Measurements from ENCODE around the gene CHRM2. TPM values are rescaled to one million over a fixed set of nuclear protein-coding genes. Genes with fewer than 3 reads are reported as not detected.

Gene CHRM2
- total RNA-seq, 6 donors from 2014 or later: 1.3 to 8.5 (median 3.0) TPM

DNA sequence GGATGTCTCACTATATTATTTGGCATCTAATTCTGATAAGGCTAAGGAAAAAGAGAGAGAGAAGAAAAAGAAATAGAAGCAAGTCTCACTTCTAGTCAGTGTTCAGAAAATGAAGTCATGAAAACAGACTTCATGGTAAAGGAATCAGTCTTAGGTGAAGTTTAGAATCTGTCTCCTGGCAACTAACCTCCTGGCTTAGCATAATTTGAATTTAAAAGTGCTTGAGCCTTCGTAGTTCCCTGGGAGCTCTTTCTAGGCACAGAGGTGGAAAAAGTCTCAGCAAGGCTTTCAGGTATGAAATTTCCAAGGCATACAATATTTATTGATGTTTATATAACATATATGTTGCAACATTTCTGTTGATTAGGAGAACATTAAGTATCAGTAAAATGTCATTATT is 10.4 kb downstream of the CHRM2 start:
- peaks cover 0 to 7% (median 4%) of the 10 kb centered on the region in 4 donors for H3K4me1 ChIP-seq
- no peaks in the 10 kb centered on the region for H3K27me3 ChIP-seq
- 44 to 53% methylated on average over 1 of the region's 1 CpG for WGBS, 2 donors
- no peaks in the 10 kb centered on the region for H3K9me3 ChIP-seq
- H3K36me3 ChIP-seq: no peaks in the 10 kb centered on the region
- TF ChIP-seq EP300 (IDR thresholded peaks at IDR 0.05) (no peak), POLR2AphosphoS5 (IDR thresholded peaks at IDR 0.05) (no peak), POLR2A (IDR thresholded peaks at IDR 0.05) (no peak), CTCF (IDR thresholded peaks at IDR 0.05) (no peak)
- ATAC-seq (ENCODE audit: low FRiP score in 2 of 2): no peak
- no peak overlapping the region for H3K4me3 ChIP-seq
- DNase-seq: no peak
- no peak overlapping the region for H3K27ac ChIP-seq

- DNase-seq: no peak
- 87 to 88% methylated on average over 3 of the region's 3 CpGs for WGBS, 2 donors
- Histone ChIP-seq H3K4me1 (peaks cover 0 to 6% (median 3%) of the 10 kb centered on the region in 4 donors), H3K36me3 (no peaks in the 10 kb centered on the region), H3K9me3 (no peaks in the 10 kb centered on the region), H3K27ac (no peak overlapping the region), H3K4me3 (no peak overlapping the region), H3K27me3 (no peaks in the 10 kb centered on the region)
- TF ChIP-seq POLR2A (IDR thresholded peaks at IDR 0.05) (no peak), EP300 (IDR thresholded peaks at IDR 0.05) (no peak), CTCF (IDR thresholded peaks at IDR 0.05) (no peak), POLR2AphosphoS5 (IDR thresholded peaks at IDR 0.05) (no peak)
- no peak for ATAC-seq (ENCODE audit: low FRiP score in 2 of 2)
These were observed 14.6 kb downstream of the CHRM2 start for GRCh38 chr7:136883046-136883445.

DNA sequence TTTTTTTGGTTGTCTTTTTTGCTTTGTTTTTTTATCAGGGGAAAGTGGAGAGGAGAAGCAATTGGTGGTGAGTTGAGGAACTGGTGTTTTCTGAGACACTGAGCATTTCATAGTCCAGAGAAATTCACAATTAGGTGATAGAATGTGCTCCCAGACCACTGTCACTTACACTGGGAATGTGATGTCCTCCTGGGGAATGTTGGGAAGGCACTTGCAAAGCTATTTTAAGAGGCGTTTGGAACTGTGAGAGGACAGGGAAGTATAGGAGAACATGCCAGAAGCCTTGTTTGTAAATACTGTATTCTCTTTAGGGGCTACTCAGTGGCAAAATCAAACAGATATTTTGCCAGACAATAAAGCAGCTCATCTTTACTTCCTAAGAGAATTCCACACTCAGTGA is 16.0 kb downstream of the CHRM2 start:
- H3K36me3 ChIP-seq: no peaks in the 10 kb centered on the region
- H3K27me3 ChIP-seq: no peaks in the 10 kb centered on the region
- H3K4me3 ChIP-seq: no peak overlapping the region
- H3K27ac ChIP-seq: no peak overlapping the region
- H3K4me1 ChIP-seq: no peaks in the 10 kb centered on the region
- no peak for TF ChIP-seq CTCF (IDR thresholded peaks at IDR 0.05)
- no peak for TF ChIP-seq POLR2A (IDR thresholded peaks at IDR 0.05)
- TF ChIP-seq EP300 (IDR thresholded peaks at IDR 0.05): peak in 3 of 4 donors; percentile 18 to 96 (median 88)
- TF ChIP-seq POLR2AphosphoS5 (IDR thresholded peaks at IDR 0.05): peak in 1 of 2 donors; percentile 60
- 19 to 25% methylated on average over 1 of the region's 1 CpG for WGBS, 2 donors
- peak in 1 of 2 donors; percentile 8 for ATAC-seq (ENCODE audit: low FRiP score in 2 of 2)
- H3K9me3 ChIP-seq: no peaks in the 10 kb centered on the region
- DNase-seq: no peak

DNA sequence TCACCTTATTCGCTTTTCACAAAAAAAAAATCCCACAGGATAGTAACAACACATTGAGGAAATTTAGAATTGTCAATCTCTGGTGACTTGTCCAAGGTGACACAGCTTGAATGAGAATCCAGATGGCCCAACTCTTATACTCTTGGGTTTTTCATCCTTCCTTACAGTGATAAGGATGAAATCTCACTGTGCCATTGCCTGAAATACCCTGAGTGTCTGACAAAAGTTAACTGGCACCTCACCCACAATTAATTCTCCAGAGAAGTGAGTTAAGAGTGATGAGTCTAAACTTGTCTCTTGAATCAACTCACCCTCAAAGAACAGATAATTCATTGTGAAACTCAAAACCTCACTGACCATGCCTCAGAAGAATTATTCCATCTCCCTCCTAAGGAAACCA is 18.9 kb downstream of the CHRM2 start:
- WGBS, 2 donors: 90 to 98% methylated on average over 1 of the region's 1 CpG
- Histone ChIP-seq H3K4me1 (no peaks in the 10 kb centered on the region), H3K36me3 (no peaks in the 10 kb centered on the region), H3K4me3 (no peak overlapping the region), H3K27me3 (no peaks in the 10 kb centered on the region), H3K27ac (no peak overlapping the region), H3K9me3 (no peaks in the 10 kb centered on the region)
- TF ChIP-seq POLR2AphosphoS5 (IDR thresholded peaks at IDR 0.05) (no peak), POLR2A (IDR thresholded peaks at IDR 0.05) (no peak), EP300 (IDR thresholded peaks at IDR 0.05) (no peak), CTCF (IDR thresholded peaks at IDR 0.05) (no peak)
- ATAC-seq (ENCODE audit: low FRiP score in 2 of 2): no peak
- DNase-seq: no peak

- no peak for TF ChIP-seq POLR2AphosphoS5 (IDR thresholded peaks at IDR 0.05)
- 33 to 41% methylated on average over 3 of the region's 3 CpGs for WGBS, 2 donors
- no peaks in the 10 kb centered on the region for H3K9me3 ChIP-seq
- DNase-seq (no peak), ATAC-seq (ENCODE audit: low FRiP score in 2 of 2) (no peak)
- H3K4me1 ChIP-seq: no peaks in the 10 kb centered on the region
- no peaks in the 10 kb centered on the region for H3K27me3 ChIP-seq
- no peak overlapping the region for H3K27ac ChIP-seq
- no peak overlapping the region for H3K4me3 ChIP-seq
- H3K36me3 ChIP-seq: no peaks in the 10 kb centered on the region
These were observed 21.9 kb downstream of the CHRM2 start for GRCh38 chr7:136890399-136890798.

Data from upper lobe of left lung (tissue), 6 donors.